K562 (cell line): ENCODE measurements around the gene TBC1D10A. TPM values are rescaled to one million over a fixed set of nuclear protein-coding genes. Genes with fewer than 3 reads are reported as not detected.
A peak's percentile ranks its signal among the peaks of the same experiment; 100 is the strongest.

Source experiments
- CCNT2 ChIP-seq: IDR thresholded peaks from 2 replicates; pipeline ENCODE4 v1.6.1; 2011; ENCODE audit warnings: borderline replicate concordance, low read depth, mild to moderate bottlenecking, moderate library complexity, mixed read lengths, low read length; ENCODE audit not compliant: insufficient read length; ENCODE audit errors: extremely low read depth
- CXXC5 ChIP-seq: fragments of 250-450 bp; sonication (Bioruptor Pico); IDR thresholded peaks from 2 replicates; pipeline ENCODE4 v1.8.0; 2022; ENCODE audit warnings: inconsistent platforms, mild to moderate bottlenecking, moderate library complexity
- DMBX1 ChIP-seq: fragments of 250-450 bp; sonication (Bioruptor Pico); IDR thresholded peaks from 2 replicates; pipeline ENCODE4 v1.8.0; 2022; ENCODE audit warnings: inconsistent platforms, mild to moderate bottlenecking, moderate library complexity, borderline replicate concordance
- KDM2B ChIP-seq: fragments of 250-450 bp; sonication (Bioruptor Pico); IDR thresholded peaks from 2 replicates; pipeline ENCODE4 v1.8.0; 2021; ENCODE audit warnings: mild to moderate bottlenecking, moderate library complexity
- MNT ChIP-seq, 2 experiments: fragments of 450-650 bp; conservative IDR thresholded peaks; 2 replicates each; pipeline ENCODE4 v1.6.1; 2017; ENCODE audit warnings: mild to moderate bottlenecking in 2 of 2, moderate library complexity in 2 of 2
- NRF1 ChIP-seq, 2 experiments: fragments of 450-650 bp; IDR thresholded peaks in 1 of 2; conservative IDR thresholded peaks in 1 of 2; 2 replicates each; pipeline ENCODE4 v1.6.1; 2014; ENCODE audit warnings: mild to moderate bottlenecking in 2 of 2
- PHF8 ChIP-seq: fragments of 200-600 bp; sonication (generic); IDR thresholded peaks from 2 replicates; pipeline ENCODE4 v1.6.1; 2012; ENCODE audit warnings: mixed run types, mild to moderate bottlenecking, inconsistent platforms, low read length, moderate library complexity, borderline replicate concordance
- POLR2G ChIP-seq: fragments of 200-400 bp; formaldehyde crosslinking; IDR thresholded peaks from 2 replicates; pipeline ENCODE4 v1.6.1; 2017; ENCODE audit warnings: low read depth, mild to moderate bottlenecking, antibody characterized with exemption, low read length, moderate library complexity
- RBFOX2 ChIP-seq: fragments of 200-400 bp; formaldehyde crosslinking; IDR thresholded peaks from 2 replicates; pipeline ENCODE4 v1.6.1; 2017; ENCODE audit warnings: low read depth, mild to moderate bottlenecking, low read length, moderate library complexity
- SAFB2 ChIP-seq: fragments of 200-400 bp; formaldehyde crosslinking; IDR thresholded peaks from 2 replicates; pipeline ENCODE4 v1.6.1; 2018; ENCODE audit warnings: borderline replicate concordance, low read length, low read depth, moderate library complexity; ENCODE audit not compliant: severe bottlenecking
- TRIM24 ChIP-seq, 2 experiments: fragments of 450-650 bp; IDR thresholded peaks; 2 replicates each; pipeline ENCODE4 v1.6.1; 2016
- YY1 ChIP-seq, 3 experiments: IDR thresholded peaks; 2 replicates each; pipeline ENCODE4 v1.6.1; 2011; ENCODE audit warnings: low read length in 2 of 3, mild to moderate bottlenecking in 2 of 3, moderate library complexity in 2 of 3, borderline replicate concordance in 1 of 3, control low read depth in 1 of 3, low read depth in 1 of 3; ENCODE audit not compliant: insufficient read depth in 3 of 3, insufficient replicate concordance in 2 of 3, control insufficient read depth in 1 of 3, insufficient read length in 1 of 3; ENCODE audit errors: extremely low read depth in 1 of 3
- ZBTB7A ChIP-seq: IDR thresholded peaks from 2 replicates; pipeline ENCODE4 v1.6.1; 2011; ENCODE audit warnings: low read depth, mild to moderate bottlenecking, low read length, moderate library complexity, borderline replicate concordance; ENCODE audit not compliant: control insufficient read depth
- ZNF263 ChIP-seq: sonication (generic); formaldehyde crosslinking; IDR thresholded peaks from 2 replicates; pipeline ENCODE4 v1.8.0; 2022; ENCODE audit warnings: mild to moderate bottlenecking, missing genetic modification reagents, borderline replicate concordance
- ZNF318 ChIP-seq, 2 experiments: fragments of 450-650 bp; IDR thresholded peaks; 2 replicates each; pipeline ENCODE4 v1.6.1; 2016; ENCODE audit warnings: mild to moderate bottlenecking in 2 of 2, borderline replicate concordance in 1 of 2, low read depth in 1 of 2, moderate library complexity in 1 of 2
- polyA plus RNA-seq, 8 experiments: library from polyadenylated mRNA; depleted of rRNA in 4 of 8; stranded (reverse) in 5 of 8; unstranded in 3 of 8; fragments of >200 nt; fragmentation: Nextera tagmentation in 2 of 8; fragmentation: Illumina TruSeq in 1 of 8; extraction: Ambion mirVana in 2 of 8; extraction: Trizol in 1 of 8; gene quantifications; 2 replicates each; pipeline versions ENCODE4 v1.2.1 to v1.2.3, GENCODE V29; 2011 to 2014; ENCODE audit warnings: inconsistent platforms in 1 of 8, missing spikeins in 1 of 8
- total RNA-seq, 7 experiments: library from RNA; depleted of rRNA in 6 of 7; stranded (reverse); fragments of >200 nt in 6 of 7; fragmentation: Illumina TruSeq in 2 of 7; extraction: Trizol in 2 of 7; gene quantifications; 2 replicates each; pipeline versions ENCODE4 v1.2.1 to v1.2.3, GENCODE V29; 2011 to 2021; ENCODE audit warnings: low replicate concordance in 1 of 7

TBC1D10A gene
- total and polyA plus RNA-seq, 9 of the 15 experiments (the other 6 are each of a cell fraction or from before 2014, with no cell fraction given): 0.13 to 10.4 (median 4.6) TPM

- TF ChIP-seq ZNF318 (IDR thresholded peaks at IDR 0.05; ENCODE audit: borderline replicate concordance in 1 of 2, low read depth in 1 of 2) (no peak), PHF8 (peak; percentile 39; the same call in 1 of the 2 replicates), CCNT2 (peak; percentile 32), RBFOX2 (peak; percentile 41; the same call in 1 of the 2 replicates), ZBTB7A (peak; percentile 73; the same call in 1 of the 2 replicates), MNT (conservative IDR thresholded peaks at IDR 0.05) (peak; percentile 40 to 57; a peak in 2 of 4 replicates), CXXC5 (CRISPR knock-in tag) (peak; percentile 74), KDM2B (CRISPR knock-in tag) (peak; percentile 72; the same call in 1 of the 2 replicates), DMBX1 (CRISPR knock-in tag) (no peak), POLR2G (peak; percentile 79), NRF1 (conservative IDR thresholded peaks at IDR 0.05 in 1 of 2, IDR thresholded peaks at IDR 0.05 in 1 of 2) (peak; percentile 74 to 78), ZNF263 (CRISPR knock-in tag) (no peak; the same call in 1 of the 2 replicates), SAFB2 (no peak), TRIM24 (IDR thresholded peaks at IDR 0.05) (no peak), YY1 (IDR thresholded peaks at IDR 0.05; ENCODE audit: borderline replicate concordance in 1 of 3, control insufficient read depth in 1 of 3, extremely low read depth in 1 of 3, insufficient read depth in 3 of 3, insufficient read length in 1 of 3, insufficient replicate concordance in 2 of 3, low read depth in 1 of 3, low read length in 2 of 3) (peak in 1 of 3 experiments; percentile 2)
Measured at GRCh38 chr22:30289141-30289979, 37.4 kb downstream of the TBC1D10A start, which contains the start of gene CASTOR1 (continued).
